NCI-H524 (cell line): Measurements from ENCODE around the gene CIB1.

Experiments
- DNase-seq, 2 experiments: peaks; one replicate each; lab custom pipeline; 2025; lab: John Stamatoyannopoulos, UW

The CIB1 gene

DNA sequence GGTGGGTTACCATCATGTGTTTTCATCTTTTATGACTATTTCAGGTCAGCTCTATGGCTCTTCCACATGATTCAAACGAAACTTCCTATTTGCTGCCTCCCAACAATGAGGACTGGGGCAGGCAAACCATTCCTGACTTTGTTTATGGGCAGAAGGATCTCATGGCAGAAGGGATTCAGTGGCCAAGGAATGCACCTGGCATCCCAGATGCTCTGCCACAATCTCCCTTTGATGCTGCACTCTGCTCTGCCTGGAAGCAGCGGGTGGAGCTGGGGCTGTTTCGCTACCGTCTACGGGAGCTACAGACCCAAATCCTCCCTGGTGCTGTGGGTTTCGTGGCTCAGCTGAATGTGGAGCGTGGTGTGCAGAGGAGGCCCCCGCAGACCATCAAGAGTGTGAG, 7.1 kb upstream of the CIB1 start:
- peak in 1 of 2 experiments; percentile 57 for DNase-seq

DNA sequence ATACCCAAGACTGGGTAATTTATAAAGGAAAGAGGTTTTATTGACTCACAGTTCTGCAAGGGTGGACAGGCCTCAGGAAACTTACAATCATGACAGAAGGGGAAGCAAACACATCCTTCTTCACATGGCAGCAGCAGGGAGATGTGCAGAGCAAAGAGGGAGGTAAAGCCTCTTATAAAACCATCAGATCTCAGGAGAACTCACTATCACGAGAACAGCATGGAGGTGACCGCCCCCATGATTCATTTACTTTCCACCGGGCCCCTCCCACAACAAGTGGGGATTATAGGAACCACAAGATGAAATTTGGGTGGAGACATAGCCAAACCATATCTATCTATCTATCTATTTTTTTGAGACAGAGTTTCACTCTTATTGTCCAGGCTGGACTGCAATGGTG, 5.6 kb upstream of the CIB1 start:
- no peak for DNase-seq

DNA sequence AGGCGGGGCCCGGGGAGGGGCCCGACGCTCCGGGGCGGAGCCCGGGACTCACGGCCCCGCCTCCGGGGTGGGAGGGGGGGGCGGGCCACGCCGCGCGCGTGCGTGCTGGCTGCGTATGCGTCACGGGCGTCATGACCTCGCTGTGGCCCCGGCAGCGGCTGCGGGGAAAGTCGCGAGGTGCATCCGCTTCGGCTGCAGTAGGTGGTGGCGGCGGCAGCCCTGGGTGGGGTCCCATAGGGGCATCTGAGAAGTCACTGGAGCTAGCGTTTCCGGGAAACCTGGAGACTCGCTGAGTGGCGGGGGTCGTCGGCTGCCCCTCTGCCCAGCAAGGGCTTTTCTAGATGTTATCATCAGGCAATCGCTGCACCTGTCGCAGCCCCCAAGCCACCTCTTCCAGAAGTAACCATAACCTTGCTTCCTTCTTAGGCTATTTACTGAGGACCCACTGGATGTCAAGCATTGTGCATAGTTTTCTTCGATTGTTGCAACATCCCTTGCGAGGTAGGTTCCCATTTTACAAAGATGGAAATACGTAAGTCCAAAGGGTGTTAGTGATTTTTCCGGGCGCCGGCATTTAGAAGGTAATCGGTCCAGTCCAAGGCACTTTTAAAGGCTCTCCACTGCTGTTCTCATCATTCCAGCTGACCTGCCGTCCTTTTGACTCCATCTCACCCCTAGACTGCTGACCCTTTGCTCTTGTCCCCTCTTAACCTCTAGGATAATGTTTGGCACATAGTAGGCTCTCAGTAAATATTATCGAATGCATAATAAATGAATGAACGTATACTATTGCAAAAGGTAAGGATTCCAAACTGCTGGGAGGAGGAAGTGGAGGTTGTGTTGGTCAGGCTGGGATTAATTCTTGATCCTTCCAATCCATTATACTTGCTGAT, 601 bp upstream of the CIB1 start, which contains the start of gene GDPGP1:
GDPGP1 (plus strand) TSS at position 114 of the 893 bp plus-strand sequence. CDS start 6,700 bp downstream, outside the sequence.
- no peak for DNase-seq

DNA sequence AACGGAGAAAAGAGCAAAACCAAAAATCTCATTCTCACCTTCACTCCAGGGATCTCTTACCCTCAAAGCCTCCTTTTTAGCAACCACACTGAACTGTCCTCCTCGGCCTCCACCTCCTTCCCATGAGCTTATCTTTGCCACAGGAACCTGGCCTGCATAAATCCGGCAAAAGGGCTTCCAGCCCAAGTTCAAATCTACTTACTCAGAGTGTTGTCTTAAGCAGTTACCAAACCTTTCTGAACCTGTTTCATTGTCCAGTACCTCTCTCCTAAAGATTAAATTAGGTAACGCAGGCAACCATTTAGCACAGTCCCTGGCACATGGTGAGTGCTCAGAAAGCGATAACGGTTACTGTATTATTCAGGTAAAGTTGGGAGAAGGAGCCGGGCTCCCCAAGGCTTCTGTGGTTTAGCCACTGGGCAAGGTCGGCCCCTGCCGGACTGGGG, 777 bp downstream of the CIB1 start:
- DNase-seq: no peak

DNA sequence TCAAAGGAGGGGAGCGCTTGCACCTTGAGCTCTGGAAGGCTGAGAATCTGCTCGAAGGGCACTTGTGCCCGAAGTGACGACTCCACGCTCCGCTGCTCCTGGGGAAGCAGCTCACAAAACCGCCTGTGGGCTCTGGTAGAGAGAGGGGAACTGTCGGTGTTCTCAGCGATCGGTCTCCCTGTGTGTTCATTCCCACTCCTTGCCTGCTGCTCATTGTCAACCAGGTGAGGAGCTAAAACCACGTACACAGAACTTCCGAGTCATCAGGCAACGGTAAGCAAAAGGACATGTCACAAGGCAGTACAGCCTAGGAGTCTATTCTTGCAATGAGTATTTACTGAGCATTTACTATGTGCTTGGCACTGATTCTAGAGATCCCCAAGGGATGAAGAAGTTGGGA, 1.5 kb downstream of the CIB1 start:
- no peak for DNase-seq

DNA sequence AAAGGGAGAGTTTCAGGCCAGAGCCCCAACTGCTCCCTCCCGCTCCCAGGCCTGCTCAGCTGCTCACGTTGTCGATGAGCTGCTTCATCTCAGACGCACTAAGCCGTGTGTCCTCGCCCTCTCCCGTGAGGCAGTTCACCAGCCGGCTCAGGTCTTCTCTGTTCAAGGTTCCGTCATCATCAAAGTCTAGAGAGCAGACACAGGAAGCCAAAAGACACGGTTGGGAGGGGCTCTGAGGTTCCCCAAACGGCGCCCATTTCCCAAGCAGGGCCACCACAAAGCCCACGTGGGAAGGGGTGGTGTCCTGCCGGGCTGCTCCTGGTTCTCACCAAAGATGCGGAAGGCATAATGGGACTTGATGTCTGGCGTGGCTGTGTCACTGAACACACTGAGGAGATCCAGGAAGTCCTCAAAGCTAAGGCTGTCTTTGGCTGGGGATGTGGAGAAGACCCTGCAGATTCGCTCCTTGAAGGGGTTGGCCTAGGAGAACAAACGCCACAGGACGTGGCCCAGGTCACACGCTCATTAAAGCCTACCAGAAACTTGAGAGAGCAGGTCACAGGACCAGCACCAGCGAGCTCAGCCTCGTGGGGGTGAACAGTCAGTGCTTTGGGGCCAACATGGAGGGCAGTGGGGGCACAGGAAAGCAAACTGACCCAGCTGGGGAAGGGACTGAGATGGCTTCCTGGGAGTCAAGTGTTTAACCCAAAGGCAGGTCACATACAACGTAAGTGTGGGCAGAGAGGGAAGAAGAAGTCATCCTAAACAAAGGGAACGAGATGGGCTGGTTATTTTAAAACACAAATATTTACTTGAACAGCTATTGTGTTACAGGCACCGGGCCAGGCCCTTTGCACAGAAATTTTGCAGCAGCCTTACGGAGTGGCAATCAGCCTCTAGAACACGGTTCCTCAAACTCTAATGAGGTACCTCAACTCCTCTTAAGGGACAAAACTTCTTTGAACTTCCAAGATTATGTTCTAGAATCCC, 2.4 kb downstream of the CIB1 start:
- DNase-seq: no peak

DNA sequence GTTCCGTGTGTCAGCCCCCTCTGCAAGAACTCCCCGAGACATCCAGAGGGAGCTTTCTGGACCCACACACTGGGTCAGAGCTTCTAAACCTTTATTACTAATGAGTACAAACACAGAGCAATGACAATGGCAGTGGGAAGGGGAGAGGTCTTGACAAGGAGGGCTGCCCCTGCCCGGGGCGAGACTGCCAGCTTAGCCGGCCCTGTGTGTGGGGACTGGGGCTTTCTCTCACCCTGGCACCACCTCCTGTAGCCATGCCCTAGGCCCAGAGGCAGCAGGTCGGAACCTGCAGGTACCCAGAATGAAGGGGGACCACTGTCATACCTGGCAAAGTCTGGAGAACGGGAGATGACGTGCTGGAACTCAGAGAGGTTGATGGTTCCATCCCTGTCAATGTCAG, 3.1 kb downstream of the CIB1 start:
- DNase-seq: no peak

DNA sequence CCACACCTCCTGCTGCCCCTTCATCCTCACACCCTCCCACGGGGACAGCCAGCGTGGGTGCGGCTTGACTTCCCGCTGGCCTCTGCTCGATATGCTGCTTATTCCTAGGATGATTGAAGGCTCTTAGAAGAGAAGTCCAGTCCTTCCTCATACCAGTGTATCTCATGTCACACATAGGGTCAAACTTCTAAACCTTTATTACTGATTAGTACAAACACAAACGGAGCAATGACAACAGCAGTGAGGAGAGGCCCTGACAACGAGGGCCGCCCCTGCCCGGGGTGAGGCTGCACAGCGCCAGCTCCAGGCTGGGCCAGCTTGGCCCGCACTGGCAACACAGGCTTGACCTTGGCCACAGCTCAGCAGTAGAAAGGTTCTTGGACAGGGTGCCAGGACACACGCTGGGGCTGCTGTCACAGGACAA, 3.7 kb downstream of the CIB1 start:
- DNase-seq: no peak

DNA sequence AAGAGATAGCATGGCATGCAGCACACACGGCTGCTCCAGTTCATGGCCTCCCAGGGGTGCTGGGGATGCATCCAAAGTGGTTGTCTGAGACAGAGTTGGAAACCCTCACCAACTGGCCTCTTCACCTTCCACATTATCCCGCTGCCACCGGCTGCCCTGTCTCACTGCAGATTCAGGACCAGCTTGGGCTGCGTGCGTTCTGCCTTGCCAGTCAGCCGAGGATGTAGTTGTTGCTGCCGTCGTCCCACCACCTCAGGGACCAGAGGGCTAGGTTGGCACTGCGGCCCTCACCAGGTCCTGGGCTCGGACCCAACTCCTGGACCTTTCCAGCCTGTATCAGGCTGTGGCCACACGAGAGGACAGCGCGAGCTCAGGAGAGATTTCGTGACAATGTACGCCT, 4.8 kb downstream of the CIB1 start:
- DNase-seq: no peak

DNA sequence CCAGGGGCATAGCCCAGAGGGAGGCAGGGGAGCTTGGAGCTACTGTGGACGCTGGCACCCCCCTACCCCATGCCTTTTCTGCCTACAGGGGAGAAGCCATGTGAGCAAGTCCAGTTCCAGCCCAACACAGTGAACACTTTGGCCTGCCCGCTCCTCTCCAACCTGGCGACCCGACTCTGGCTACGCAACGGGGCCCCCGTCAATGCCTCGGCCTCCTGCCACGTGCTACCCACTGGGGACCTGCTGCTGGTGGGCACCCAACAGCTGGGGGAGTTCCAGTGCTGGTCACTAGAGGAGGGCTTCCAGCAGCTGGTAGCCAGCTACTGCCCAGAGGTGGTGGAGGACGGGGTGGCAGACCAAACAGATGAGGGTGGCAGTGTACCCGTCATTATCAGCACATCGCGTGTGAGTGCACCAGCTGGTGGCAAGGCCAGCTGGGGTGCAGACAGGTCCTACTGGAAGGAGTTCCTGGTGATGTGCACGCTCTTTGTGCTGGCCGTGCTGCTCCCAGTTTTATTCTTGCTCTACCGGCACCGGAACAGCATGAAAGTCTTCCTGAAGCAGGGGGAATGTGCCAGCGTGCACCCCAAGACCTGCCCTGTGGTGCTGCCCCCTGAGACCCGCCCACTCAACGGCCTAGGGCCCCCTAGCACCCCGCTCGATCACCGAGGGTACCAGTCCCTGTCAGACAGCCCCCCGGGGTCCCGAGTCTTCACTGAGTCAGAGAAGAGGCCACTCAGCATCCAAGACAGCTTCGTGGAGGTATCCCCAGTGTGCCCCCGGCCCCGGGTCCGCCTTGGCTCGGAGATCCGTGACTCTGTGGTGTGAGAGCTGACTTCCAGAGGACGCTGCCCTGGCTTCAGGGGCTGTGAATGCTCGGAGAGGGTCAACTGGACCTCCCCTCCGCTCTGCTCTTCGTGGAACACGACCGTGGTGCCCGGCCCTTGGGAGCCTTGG, 5.6 kb downstream of the CIB1 start:
- no peak for DNase-seq

DNA sequence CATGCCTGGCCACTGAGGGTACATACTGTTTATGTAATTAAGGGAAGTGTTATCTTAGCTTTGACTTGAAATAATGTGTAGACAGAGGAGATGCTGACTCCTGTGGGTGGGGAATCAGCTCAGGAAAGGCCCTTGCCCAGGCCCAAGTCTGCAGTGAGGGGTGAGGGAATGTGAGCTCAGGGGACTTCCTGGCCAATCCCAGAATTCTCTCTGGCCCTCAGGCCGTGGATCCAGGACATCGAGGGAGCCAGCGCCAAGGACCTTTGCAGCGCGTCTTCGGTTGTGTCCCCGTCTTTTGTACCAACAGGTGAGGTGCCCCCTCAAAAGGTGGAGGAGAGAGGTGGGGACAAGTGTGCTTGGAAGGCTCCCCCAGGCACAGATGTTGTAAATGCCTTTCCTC, 6.4 kb downstream of the CIB1 start:
- DNase-seq: no peak

DNA sequence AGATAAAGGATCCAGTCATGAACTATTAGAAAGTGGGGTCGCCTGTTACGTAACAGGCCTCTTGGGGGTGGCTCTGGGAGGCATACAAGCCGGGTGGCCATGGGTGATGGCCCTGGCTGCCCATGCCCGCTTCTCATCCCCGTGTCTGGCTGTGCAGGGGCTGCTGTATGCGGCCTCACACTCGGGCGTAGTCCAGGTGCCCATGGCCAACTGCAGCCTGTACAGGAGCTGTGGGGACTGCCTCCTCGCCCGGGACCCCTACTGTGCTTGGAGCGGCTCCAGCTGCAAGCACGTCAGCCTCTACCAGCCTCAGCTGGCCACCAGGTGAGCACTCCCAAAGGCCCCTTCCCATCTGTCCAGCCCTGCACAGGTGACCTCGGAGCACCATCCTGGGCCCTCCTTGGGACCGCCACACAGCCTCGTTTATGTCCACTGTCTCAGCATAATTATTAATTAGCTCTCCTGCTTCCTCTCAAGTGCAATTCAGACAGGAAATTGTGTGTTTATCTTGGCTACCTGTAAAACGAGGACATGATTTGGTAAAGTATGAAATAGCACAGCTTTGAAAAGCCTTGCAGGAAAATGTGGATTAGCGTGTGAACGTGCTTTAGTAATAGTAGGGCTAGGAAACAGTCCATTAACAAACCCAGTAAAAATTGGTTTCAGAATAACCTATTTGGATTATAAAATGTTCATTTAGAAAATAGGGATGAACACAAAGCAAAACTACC, 8.1 kb downstream of the CIB1 start:
- DNase-seq: no peak

DNA sequence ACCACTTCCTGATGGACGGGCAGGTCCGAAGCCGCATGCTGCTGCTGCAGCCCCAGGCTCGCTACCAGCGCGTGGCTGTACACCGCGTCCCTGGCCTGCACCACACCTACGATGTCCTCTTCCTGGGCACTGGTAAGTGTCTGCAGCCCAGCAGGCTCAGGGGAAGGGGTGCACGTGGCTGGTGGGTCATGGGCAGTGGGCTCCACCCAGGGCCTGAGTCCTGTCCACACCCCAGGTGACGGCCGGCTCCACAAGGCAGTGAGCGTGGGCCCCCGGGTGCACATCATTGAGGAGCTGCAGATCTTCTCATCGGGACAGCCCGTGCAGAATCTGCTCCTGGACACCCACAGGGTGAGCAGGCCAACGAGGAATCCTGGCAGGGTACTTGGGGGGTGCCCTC, 8.7 kb downstream of the CIB1 start:
- no peak for DNase-seq

DNA sequence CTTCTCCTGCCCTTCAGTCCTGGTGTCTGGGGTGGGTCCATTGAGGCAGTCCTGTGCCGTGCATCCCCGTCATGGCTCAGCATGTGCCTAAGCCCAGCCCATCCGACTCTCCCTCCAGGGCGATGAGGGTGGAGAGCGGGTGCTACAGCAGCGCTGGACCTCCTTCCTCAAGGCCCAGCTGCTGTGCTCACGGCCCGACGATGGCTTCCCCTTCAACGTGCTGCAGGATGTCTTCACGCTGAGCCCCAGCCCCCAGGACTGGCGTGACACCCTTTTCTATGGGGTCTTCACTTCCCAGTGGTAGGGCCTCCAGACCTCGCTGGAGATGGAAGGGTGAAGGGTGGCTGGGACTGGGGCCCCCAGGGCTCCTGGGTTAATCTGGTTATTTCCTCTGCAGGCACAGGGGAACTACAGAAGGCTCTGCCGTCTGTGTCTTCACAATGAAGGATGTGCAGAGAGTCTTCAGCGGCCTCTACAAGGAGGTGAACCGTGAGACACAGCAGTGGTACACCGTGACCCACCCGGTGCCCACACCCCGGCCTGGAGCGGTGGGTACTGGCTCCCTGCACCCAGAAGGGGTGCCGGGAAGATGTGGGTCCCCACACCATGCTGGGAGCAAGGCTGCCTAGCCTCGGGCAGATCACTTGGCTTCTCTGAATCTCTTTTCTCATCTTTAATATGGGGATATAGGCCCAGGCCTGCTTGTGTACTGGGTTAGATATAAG, 10.1 kb downstream of the CIB1 start:
- DNase-seq: no peak

DNA sequence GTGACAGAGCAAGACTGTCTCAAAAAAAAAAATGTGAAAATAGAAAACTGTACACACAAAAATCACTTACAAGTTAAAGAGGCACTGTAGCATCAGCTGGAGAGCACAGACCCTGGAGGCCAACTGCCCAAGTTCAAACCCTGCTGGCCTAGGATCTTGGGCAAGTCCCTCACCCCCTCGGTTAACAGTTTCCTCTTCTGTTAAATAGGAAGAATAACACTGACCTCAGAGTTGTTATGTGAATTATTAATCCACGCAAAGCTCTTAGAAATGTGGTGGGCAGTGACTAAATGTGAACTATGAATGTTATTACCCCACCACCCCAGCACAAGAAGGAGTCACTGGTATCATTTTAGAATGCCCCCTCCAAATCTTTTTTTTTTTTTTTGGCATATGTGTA, 11.2 kb downstream of the CIB1 start:
- DNase-seq: no peak

DNA sequence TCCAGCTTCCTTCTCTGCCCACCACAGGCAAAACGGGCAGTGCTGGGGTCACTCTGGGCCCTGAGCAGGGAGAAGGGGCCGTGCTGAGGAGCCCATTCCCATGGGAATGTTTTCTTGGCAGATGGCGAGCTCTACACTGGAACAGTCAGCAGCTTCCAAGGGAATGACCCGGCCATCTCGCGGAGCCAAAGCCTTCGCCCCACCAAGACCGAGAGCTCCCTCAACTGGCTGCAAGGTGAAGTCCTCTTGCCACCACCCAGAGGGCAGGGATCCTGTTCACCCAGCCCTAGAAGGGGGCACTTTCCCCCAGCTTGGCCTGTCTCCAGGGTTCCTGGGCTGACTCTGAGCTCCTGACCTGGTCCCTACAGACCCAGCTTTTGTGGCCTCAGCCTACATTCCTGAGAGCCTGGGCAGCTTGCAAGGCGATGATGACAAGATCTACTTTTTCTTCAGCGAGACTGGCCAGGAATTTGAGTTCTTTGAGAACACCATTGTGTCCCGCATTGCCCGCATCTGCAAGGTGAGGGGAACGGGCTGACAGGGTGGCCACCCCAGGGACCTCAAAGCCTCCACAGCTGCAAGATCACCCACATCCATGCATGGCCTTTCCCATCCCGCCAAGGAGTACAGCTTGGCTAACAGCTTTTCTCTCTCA, 12.4 kb downstream of the CIB1 start:
- DNase-seq: peak; percentile 81 to 93

DNA sequence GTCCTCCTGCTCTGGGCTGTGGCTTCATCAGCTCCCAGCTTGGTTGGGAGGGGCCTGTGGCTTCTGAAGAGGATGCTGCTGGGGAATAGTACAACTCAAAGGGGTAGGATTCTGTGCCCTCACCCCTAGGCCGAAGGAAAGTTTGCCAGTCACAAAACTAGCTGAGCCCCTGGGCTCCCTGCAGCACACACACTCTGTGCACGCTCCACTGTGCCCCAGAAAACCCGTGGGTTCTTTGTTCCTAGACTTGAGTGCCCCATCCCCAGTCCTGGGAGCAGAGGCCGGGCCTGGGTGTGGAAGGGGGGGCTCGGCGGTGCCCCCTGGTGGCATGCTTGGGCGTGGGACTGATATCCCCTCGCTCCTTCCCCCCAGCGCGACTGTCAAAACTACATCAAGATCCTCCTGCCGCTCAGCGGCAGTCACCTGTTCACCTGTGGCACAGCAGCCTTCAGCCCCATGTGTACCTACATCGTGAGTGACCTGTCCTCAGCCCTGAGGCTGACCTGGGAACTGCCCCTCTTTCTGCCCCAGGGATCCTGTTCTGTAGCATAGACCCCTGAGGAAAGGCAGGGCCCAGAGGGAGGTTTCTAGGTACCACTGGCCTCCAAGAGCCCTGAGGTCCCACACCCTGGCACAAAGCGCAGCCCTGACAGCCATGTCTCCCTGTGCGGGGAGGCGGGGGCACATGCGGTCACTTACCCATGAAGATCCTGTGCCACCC, 14.2 kb downstream of the CIB1 start:
- DNase-seq: peak; percentile 12 to 46

DNA sequence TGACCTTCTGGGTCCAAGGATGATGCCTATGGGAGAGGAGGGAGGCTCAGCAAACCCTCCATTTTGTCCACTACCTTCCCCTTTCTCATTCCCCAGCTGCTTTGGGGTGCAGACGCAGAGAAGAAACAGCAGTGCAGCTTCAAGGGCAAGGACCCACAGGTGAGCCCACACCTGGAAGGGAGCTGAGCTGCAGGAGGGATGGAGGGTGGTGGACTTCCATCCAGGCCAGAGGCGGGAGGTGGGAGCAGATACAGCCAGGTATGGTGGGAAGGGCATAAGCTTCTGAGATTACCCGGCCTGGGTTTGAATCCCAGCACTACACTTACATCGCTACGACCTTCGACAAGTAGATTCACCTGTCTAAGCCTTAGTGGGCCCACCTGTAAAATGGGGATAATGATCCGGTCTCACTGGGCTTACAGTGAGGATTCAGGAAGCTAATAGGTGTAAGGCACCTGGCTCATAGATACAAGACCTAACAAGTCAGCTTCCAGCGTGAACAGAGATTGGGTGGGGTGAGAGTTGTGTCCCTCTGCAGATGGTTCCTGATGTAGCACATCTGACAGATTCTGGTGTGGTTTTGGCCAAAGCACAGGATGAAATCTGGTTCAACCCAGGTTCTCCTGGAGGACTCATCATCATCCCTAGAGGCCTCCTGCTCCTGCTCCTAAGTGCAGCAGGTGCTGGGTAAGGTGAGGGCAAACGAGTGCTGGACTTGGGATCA, 15.9 kb downstream of the CIB1 start:
- no peak for DNase-seq
